HepG2 (cell line): Measurements from ENCODE around the gene C20orf96. TPM values are rescaled to one million over a fixed set of nuclear protein-coding genes. Genes with fewer than 3 reads are reported as not detected.

Source experiments
- KIAA2018 ChIP-seq: sonication (generic); formaldehyde crosslinking; IDR thresholded peaks from 2 replicates; pipeline ENCODE4 v1.5.0; 2020; ENCODE audit warnings: mild to moderate bottlenecking, missing genetic modification reagents, borderline replicate concordance
- MLX ChIP-seq: IDR thresholded peaks from 2 replicates; pipeline ENCODE4 v1.6.1; 2016
- ZFAT ChIP-seq: sonication (generic); formaldehyde crosslinking; conservative IDR thresholded peaks from 2 replicates; pipeline ENCODE4 v1.8.1; 2023; ENCODE audit warnings: missing genetic modification reagents, inconsistent platforms
- ZNF546 ChIP-seq: sonication (generic); formaldehyde crosslinking; conservative IDR thresholded peaks from 2 replicates; pipeline ENCODE4 v1.8.1; 2023; ENCODE audit warnings: mild to moderate bottlenecking, missing genetic modification reagents
- polyA plus RNA-seq, 8 experiments: library from polyadenylated mRNA; depleted of rRNA in 3 of 8; stranded (reverse) in 7 of 8; unstranded in 1 of 8; fragments of >200 nt; fragmentation: Illumina TruSeq in 4 of 8; extraction: Trizol in 4 of 8; gene quantifications; 2 replicates each; pipeline versions ENCODE4 v1.2.1 to v1.2.3, GENCODE V29; 2011 to 2016; ENCODE audit warnings: low read depth in 4 of 8, missing spikeins in 1 of 8, mixed read lengths in 1 of 8; ENCODE audit not compliant: insufficient read depth in 1 of 8
- total RNA-seq, 5 experiments: library from RNA; depleted of rRNA; stranded (reverse); fragments of >200 nt; fragmentation: Illumina TruSeq; extraction: Trizol; gene quantifications; 2 replicates each; pipeline ENCODE4 v1.2.3, GENCODE V29; 2016; ENCODE audit warnings: low read depth in 1 of 5

Gene C20orf96
- total and polyA plus RNA-seq, 2 of the 13 experiments (the other 11 are each of a cell fraction or from before 2014, with no cell fraction given), result 3.8 to 20.6 TPM

- TF ChIP-seq ZNF546 (CRISPR knock-in tag) (no peak), MLX (CRISPR knock-in tag) (no peak), KIAA2018 (CRISPR knock-in tag) (no peak), ZFAT (CRISPR knock-in tag) (no peak)
These were observed 63.0 kb downstream of the C20orf96 start (continued) for GRCh38 chr20:227439-228105.
